Stimulated activated CD4-positive, alpha-beta T cell treated with anti-CD3 and anti-CD28 coated beads, TNF-alpha, amount 100 ng/mL, for 48 hours (primary cell): ENCODE data around the gene MBD3L2B.

Source experiments
- DNase-seq, 3 donors: peaks; one replicate each; pipeline ENCODE4 v3.0.0-alpha.2; 2020; ENCODE audit warnings: low read depth in 3 of 3

The MBD3L2B gene

GRCh38 chr19:7010722-7011593 lies 10.3 kb downstream of the MBD3L2B start:
- no peak for DNase-seq

DNA sequence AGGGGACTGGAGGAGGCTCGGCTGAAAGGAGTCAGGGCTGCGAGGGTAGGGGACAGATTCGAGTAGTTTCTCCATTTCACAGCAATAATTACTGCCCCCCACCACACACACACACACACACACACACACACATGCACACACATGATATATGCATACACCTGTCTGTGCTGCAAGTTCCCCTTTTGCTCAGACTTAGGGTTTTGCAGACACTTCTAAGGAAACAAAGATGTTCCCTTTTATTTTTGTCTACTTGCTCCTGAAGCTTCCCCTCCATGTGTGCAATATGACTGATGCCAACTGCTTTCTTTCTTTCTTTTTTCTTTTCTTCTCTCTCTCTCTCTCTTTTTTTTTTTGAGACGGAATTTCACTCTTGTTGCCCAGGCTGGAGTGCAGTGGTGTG lies 13.4 kb downstream of the MBD3L2B start:
- DNase-seq, result no peak

DNA sequence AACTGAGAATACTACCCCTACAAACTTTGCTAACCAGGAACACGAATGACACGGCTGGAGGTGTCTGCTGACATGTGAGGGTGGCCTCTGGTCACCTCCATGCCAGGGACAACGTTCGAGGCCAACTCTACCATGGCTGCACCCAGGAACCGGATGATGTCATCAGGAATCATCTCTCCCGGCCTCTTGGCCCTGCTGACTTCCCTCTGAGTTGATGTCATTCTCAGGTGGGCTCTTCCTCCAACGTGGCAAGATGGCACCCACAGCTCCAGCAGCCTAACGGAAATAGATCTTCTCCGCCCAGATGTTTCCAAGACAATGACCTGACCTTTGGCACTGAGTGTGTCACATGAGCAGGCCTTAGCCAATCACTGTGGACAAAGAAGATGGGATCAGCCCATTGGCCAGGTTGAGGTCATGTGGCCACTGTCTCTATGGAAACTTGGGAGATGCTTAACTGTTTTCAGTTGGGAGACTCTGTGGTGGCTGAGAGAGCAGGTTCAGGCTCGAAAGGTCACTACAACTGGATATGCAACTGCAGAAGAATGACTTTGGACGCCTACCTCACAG lies 15.0 kb downstream of the MBD3L2B start:
- DNase-seq, result no peak

DNA sequence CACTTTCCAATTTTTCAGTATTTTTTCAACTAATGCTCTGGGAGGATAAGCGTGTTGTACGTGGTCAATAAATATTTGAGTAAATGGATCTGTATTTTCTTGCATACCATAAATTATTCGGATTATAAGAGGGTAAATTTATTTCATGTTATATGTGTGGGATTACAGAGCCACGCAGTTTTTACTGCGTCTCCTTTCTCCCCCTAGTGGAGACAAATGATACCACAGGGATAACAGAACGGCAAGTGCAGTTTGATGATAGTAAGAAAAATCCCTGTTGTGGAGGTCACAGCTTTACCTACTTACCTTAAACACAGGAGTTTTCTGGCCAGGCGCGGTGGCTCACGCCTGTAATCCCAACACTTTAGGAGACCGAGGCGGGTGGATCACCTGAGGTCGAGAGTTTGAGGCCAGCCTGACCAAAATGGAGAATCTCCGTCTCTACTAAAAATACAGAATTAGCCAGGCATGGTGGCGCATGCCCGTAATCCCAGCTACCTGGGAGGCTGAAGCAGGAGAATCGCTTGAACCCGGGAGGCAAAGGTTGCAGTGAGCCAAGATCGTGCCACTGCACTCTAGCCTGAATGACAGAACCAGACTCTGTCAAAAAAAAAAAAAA lies 16.8 kb downstream of the MBD3L2B start:
- no peak for DNase-seq

DNA sequence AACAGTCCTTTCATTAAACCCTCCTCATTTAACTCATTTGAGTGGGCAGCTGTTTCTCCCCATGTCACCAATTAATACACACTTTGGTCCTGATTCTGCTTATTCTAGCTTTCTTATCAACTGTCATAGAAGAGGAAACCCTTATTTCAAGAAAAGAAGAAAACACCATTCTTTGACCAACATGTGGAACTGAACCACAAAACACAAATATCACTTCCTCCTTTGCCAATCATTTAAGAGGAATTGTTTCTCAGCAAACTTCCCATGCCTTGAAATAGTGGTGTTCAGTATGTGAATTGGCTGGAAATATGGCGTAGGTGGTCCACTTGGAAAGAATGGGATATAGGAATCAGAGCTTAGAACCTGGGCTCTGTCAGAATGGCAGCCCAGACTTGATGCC lies 20.4 kb downstream of the MBD3L2B start:
- no peak for DNase-seq

- DNase-seq, result no peak
These were observed 20.9 kb downstream of the MBD3L2B start for GRCh38 chr19:7000333-7000732.

DNA sequence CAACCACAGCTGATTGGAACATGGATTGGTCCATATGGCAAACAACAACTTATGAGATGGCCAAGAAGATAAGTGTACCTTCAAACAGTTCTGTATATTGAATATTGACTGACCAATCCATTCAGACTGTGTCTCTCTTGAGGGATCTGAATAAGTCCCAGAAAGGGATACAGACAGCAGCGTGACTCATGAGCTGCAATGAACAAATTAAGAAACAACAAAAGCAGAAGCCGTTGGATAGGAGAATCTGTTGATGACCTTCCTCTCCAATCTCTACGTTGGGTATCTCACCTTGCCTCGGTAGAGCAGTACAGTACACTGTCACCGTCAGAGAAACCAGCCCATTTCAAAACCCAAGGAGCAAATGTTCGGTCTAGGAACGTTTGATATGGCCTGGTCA lies 21.3 kb downstream of the MBD3L2B start:
- no peak for DNase-seq

DNA sequence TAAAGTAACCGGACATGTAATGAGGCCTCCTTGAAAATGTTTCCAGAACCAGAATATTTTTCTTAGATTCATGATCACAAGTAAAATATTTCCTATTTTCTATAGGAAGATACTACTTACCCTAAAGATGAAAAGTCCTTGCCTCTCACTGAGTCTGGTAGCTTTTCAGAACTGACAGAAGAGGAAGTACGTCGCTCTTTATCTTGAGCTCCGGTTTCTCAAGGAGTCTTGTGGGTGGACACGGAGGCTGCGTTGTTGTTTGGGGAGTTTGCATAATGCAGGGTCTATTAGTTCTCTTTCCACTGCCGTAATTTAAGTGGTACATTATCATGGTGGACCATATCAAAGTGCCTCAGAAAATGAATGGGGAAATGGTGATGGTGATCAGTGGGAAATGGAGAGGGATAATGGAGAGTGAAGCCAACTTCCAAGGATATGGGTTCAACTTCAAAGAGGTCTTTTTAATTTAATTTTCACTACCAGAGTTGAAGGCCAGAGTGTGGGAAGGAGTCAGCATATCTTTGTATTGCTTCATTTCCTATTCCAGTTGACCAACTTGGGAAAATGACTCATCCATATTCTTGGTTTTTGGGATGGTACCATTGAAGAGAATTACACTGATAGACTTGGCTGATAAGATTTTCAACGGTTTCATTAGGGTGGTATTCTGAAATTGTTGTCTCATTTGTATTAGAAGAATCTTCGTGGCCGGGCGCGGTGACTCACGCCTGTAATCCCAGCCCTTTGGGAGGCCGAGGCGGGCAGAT lies 23.4 kb downstream of the MBD3L2B start:
- no peak for DNase-seq

DNA sequence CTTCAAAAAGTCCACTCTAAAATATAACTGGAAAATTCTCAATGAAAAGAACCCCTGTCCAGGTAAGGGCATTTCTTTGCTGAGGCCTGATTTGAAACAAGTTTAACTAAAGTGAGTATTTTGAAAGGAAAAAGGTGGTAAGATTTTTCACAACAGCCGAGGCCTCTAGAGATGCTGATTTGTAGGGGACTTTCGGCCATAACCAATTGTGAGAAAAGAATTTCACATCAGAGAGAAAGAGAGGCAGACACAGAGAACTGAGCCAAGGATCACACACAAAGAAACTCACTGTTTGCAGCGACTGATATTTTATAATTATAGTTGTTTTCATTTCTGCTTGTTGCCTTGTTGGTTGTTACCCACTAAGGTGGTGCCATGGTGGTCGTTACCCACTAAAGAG lies 24.4 kb downstream of the MBD3L2B start:
- no peak for DNase-seq

GRCh38 chr19:6995054-6995453 lies 26.2 kb downstream of the MBD3L2B start:
- DNase-seq, result no peak

GRCh38 chr19:6988257-6988656 lies 33.0 kb downstream of the MBD3L2B start:
- DNase-seq, result no peak

DNA sequence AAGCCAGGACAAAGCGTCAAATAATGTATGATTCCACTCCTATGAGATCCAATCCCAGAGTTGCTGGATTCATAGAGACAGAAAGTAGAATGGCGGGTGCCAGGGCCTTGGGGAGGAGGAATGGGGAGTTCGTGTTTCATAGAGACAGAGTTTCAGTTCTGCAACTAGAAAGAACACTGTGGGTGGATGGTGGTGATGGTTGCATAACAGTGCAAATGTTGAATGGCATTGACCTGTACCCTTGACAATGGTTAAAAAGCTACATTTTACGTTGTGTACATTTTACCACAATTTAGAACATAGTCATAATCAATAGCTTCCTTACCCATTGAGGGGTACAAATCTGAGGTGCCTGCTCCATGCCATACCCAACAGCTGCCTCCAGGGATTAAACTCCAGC lies 33.4 kb downstream of the MBD3L2B start:
- no peak for DNase-seq

DNA sequence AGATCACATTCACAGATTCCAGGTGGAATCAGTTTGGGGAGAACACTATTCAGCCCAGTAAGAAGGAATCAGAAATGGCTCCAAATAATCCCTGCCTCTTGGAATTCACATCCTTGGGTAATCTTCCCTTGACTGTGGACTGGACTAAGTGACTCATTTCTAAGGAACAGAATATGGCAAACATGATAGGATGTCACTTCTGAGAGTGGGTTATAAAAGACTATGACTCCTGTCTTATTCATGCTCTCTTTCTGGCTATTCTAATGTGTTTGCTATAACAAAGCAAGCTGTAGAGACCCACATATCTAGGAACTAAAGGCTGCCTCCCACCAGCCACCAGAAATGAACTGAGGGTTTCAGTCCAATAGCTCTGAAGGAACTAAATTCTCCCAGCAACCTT lies 37.8 kb downstream of the MBD3L2B start:
- DNase-seq, result no peak

DNA sequence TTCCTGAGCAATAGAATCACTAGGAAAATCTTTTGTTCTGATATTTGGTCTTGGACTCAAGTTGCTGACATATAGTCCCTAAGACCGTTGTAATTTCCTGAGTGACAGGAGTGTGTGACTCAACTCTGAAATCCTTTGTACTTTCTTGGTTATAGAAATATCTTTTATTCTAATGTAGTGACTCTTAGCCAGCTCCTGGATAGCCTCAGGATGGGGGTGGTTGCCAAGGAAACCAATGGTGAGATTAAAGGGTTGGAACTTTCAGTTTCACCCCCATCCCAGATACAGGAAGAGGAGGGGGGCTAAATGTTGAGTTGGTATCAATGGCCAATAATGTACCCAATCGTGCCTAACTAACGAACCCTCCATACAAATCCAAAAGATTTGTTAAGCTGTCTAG lies 41.8 kb downstream of the MBD3L2B start:
- DNase-seq, result no peak

DNA sequence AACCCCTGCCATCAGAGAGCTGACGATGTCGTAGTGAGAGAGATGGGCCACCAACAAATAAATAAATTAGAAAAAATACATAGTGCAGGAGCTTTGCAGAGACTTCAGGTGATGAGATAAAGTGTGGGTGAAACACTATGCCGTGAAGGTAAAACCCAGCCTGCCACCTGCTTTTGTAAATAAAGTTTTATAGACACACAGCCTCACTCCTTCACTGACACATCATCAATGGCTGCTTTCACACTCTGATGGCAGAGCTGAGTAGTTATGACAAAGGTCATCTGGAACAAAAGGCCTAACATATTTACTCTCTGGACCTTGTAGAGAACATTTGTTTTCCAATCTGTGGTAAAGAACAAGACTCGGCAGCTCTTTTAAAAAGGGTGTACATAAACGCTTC lies 45.0 kb downstream of the MBD3L2B start:
- DNase-seq, result no peak

DNA sequence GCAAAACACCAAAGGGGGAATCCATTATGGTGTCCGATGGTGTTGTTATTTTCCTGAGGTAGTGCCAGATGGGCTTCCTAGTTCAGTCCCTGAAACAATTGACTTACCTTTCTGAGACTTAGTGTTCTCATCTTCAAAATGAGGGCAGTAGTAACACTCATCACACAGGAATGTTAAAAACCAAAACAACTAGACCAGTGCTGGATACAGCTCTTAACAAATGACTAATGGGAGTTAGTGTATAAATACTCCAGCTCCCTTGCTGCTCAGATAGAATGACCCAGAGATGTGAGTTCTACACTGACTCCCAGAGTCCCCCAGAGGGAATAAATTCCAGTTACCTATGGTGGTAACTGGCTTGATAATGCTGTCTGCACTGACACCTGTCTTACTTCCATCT lies 49.9 kb downstream of the MBD3L2B start:
- no peak for DNase-seq

- DNase-seq, result no peak
These were observed 50.8 kb downstream of the MBD3L2B start for GRCh38 chr19:6970443-6970842.

- DNase-seq, result no peak
These were observed 51.2 kb downstream of the MBD3L2B start for GRCh38 chr19:6970021-6970420.

DNA sequence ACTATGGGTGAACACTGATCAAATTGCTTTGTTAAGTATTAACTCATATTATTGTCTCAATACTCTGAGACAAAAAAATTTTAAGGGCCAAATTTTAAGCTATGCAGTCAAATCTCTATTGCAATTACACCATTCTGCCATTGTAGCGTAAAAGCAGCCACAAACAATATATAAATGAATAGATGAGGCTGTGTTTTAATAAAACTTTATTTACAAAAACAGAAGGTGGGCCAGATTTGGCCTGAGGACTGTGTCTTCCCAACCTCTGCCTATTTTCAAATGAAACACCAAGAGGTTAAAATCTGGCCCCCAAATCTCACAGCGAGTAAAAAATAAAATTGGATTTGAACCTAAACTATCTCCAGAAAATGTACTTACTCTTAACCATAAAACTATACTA lies 51.7 kb downstream of the MBD3L2B start:
- no peak for DNase-seq
